ENCODE results near the gene ZC3H7A. TPM values are rescaled to one million over a fixed set of nuclear protein-coding genes. Genes with fewer than 3 reads are reported as not detected.

ZC3H7A gene
- total and polyA plus RNA-seq, 10 of the 15 experiments (the other 5 are each of a cell fraction or from before 2014, with no cell fraction given): 46.3 to 188 (median 68.6) TPM

GRCh38 chr16:11806721-11807120 lies 9.7 kb upstream of the ZC3H7A start:
- H3K79me2 ChIP-seq (ENCODE audit: control insufficient read depth, insufficient read depth, low read length): no peaks in the 10 kb centered on the region; the same call in 1 of the 2 replicates
- ATAC-seq: no peak
- peaks cover 8% of the 10 kb centered on the region for H3K4me1 ChIP-seq (ENCODE audit: control insufficient read depth, insufficient read depth, low read length)
- SMC1A ChIA-PET (ENCODE audit: uncharacterized antibody, unreplicated experiment): interaction anchor here (1.0 to 1.6 kb wide), 2 partner anchors 9 to 92 kb away, joined by 3 to 5 read pairs; partner anchors contain the start of gene ZC3H7A
- FAIRE-seq: no peak
- H2AFZ ChIP-seq (ENCODE audit: control insufficient read depth, low read depth, low read length): no peak overlapping the region
- H3K27me3 ChIP-seq (replicated peaks in 1 of 2; ENCODE audit: control insufficient read depth in 2 of 2, insufficient read depth in 2 of 2, low read length in 1 of 2): no peaks in the 10 kb centered on the region
- POLR2A ChIA-PET: interaction anchor here (0.5 kb wide), 1 partner anchor 23 kb away, joined by 4 read pairs; no protein-coding TSS in a partner anchor
- BruUV-seq (replicated peaks): no TSS peak
- in situ Hi-C loops (cut with MboI) (loop anchor here (25.0 kb wide), 1 partner anchor 269 kb away; a partner anchor contains a TSS), intact Hi-C loops (cut with micrococcal nuclease; ENCODE audit: unreplicated experiment) (no loop called here)
- H3K4me3 ChIP-seq: no peak overlapping the region
- no peak overlapping the region for H3K9ac ChIP-seq (ENCODE audit: control insufficient read depth, insufficient read depth, low read length)
- RAD21 ChIA-PET (ENCODE audit: unreplicated experiment): no interaction called here
- no peaks in the 10 kb centered on the region for H3K9me3 ChIP-seq (replicated peaks; ENCODE audit: control insufficient read depth, insufficient read depth, low read length)
- CTCF ChIA-PET: interaction anchor here (1.6 kb wide), 1 partner anchor 399 kb away, joined by 5 read pairs; no protein-coding TSS in a partner anchor
- H3K27ac ChIP-seq (ENCODE audit: control insufficient read depth, insufficient read depth): no peak overlapping the region
- 71% methylated on average over 8 of the region's 8 CpGs for WGBS (ENCODE audit: insufficient coverage, insufficient replicate concordance, low lambda C conversion rate, missing lambda C conversion rate)
- TF ChIP-seq NRF1 (conservative IDR thresholded peaks at IDR 0.05; ENCODE audit: low read depth, low read length): no peak
- no peak for TF ChIP-seq SMAD1 (IDR thresholded peaks at IDR 0.05; ENCODE audit: low read depth, partially characterized antibody)
- TF ChIP-seq BMI1 (IDR thresholded peaks at IDR 0.05; ENCODE audit: borderline replicate concordance): no peak
- no peaks in the 10 kb centered on the region for H4K20me1 ChIP-seq (ENCODE audit: control insufficient read depth, insufficient read depth)
- DNase-seq (ENCODE audit: low read depth, low spot score): no peak
- H3K4me2 ChIP-seq (ENCODE audit: control insufficient read depth, insufficient read depth): no peak overlapping the region
- no peaks in the 10 kb centered on the region for H3K36me3 ChIP-seq (ENCODE audit: control insufficient read depth in 2 of 2, insufficient read depth in 2 of 2, low read length in 1 of 2)

- Histone ChIP-seq H3K27ac (ENCODE audit: control insufficient read depth, insufficient read depth) (no peak overlapping the region), H3K9me3 (replicated peaks; ENCODE audit: control insufficient read depth, insufficient read depth, low read length) (no peaks in the 10 kb centered on the region), H3K36me3 (ENCODE audit: control insufficient read depth in 2 of 2, insufficient read depth in 2 of 2, low read length in 1 of 2) (no peaks in the 10 kb centered on the region), H2AFZ (ENCODE audit: control insufficient read depth, low read depth, low read length) (no peak overlapping the region), H3K9ac (ENCODE audit: control insufficient read depth, insufficient read depth, low read length) (no peak overlapping the region), H4K20me1 (ENCODE audit: control insufficient read depth, insufficient read depth) (no peaks in the 10 kb centered on the region), H3K4me1 (ENCODE audit: control insufficient read depth, insufficient read depth, low read length) (peaks cover 7% of the 10 kb centered on the region), H3K4me3 (no peak overlapping the region), H3K79me2 (ENCODE audit: control insufficient read depth, insufficient read depth, low read length) (peaks cover 2% of the 10 kb centered on the region), H3K27me3 (replicated peaks in 1 of 2; ENCODE audit: control insufficient read depth in 2 of 2, insufficient read depth in 2 of 2, low read length in 1 of 2) (no peaks in the 10 kb centered on the region), H3K4me2 (ENCODE audit: control insufficient read depth, insufficient read depth) (no peak overlapping the region)
- CTCF ChIA-PET: interaction anchor here (1.6 kb wide), 1 partner anchor 398 kb away, joined by 5 read pairs; no protein-coding TSS in a partner anchor
- BruUV-seq (replicated peaks): no TSS peak
- WGBS (ENCODE audit: insufficient coverage, insufficient replicate concordance, low lambda C conversion rate, missing lambda C conversion rate): 62% methylated on average over 3 of the region's 3 CpGs
- DNase-seq (ENCODE audit: low read depth, low spot score) (no peak), ATAC-seq (no peak), FAIRE-seq (no peak)
- SMC1A ChIA-PET (ENCODE audit: uncharacterized antibody, unreplicated experiment): interaction anchor here (1.6 kb wide), 1 partner anchor 8 kb away, joined by 5 read pairs; the partner anchor contains the start of gene ZC3H7A
- TF ChIP-seq MTA2 (IDR thresholded peaks at IDR 0.05; ENCODE audit: low read depth) (no peak), ZNF217 (IDR thresholded peaks at IDR 0.05) (no peak), ZNF687 (IDR thresholded peaks at IDR 0.05) (no peak), RAD51 (IDR thresholded peaks at IDR 0.05) (no peak), ATF2 (IDR thresholded peaks at IDR 0.05; ENCODE audit: low read length) (no peak)
- in situ Hi-C loops (cut with MboI): loop anchor here (25.0 kb wide), 1 partner anchor 268 kb away; a partner anchor contains a TSS
- POLR2A ChIA-PET: no interaction called here
- intact Hi-C loops (cut with micrococcal nuclease; ENCODE audit: unreplicated experiment): no loop called here
- RAD21 ChIA-PET (ENCODE audit: unreplicated experiment): no interaction called here
These were observed 8.5 kb upstream of the ZC3H7A start for GRCh38 chr16:11805556-11805955.
